ENCODE data around the gene ABL1.

ABL1 gene

GRCh38 chr9:130920233-130920632 is 85.2 kb downstream of the ABL1 start:
- no peak for DNase-seq (ENCODE audit: low read depth)
- no peak overlapping the region for H3K4me3 ChIP-seq (replicated peaks; ENCODE audit: low read depth, low read length)
- TF ChIP-seq, protein P1, sequence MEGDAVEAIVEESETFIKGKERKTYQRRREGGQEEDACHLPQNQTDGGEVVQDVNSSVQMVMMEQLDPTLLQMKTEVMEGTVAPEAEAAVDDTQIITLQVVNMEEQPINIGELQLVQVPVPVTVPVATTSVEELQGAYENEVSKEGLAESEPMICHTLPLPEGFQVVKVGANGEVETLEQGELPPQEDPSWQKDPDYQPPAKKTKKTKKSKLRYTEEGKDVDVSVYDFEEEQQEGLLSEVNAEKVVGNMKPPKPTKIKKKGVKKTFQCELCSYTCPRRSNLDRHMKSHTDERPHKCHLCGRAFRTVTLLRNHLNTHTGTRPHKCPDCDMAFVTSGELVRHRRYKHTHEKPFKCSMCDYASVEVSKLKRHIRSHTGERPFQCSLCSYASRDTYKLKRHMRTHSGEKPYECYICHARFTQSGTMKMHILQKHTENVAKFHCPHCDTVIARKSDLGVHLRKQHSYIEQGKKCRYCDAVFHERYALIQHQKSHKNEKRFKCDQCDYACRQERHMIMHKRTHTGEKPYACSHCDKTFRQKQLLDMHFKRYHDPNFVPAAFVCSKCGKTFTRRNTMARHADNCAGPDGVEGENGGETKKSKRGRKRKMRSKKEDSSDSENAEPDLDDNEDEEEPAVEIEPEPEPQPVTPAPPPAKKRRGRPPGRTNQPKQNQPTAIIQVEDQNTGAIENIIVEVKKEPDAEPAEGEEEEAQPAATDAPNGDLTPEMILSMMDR (IDR thresholded peaks at IDR 0.05; ENCODE audit: low read length, missing control alignments) = no peak

DNA sequence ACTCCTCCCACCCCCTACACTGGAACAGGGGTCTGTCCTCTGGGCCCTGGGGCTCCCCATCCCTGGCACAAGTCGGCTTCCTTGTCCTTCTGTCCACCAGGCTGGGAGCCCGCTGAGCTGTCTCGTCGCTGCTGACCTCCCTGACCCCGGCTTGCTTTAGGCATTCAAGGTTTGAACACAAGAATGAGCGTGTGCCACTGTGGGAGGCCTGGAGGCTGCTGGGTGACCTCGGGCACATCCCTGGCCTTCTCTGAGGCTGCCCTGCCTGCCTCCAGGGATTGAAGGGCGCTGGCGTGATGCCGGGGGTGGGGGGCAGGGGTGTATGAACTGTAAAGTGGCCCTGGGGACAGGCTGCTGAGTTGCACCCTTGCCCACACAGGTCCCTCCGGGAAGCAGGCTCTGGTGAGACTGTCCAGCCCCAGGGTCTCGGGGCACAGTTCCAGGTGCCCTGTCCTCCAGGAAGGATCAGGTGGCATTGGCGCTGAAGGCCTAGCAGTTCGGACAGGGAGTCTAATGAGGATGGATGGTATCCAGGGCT is 85.8 kb downstream of the ABL1 start:
- DNase-seq (ENCODE audit: low read depth) = no peak
- no peak overlapping the region for H3K4me3 ChIP-seq (replicated peaks; ENCODE audit: low read depth, low read length)
- TF ChIP-seq, protein P1 (IDR thresholded peaks at IDR 0.05; ENCODE audit: low read length, missing control alignments) = no peak

DNA sequence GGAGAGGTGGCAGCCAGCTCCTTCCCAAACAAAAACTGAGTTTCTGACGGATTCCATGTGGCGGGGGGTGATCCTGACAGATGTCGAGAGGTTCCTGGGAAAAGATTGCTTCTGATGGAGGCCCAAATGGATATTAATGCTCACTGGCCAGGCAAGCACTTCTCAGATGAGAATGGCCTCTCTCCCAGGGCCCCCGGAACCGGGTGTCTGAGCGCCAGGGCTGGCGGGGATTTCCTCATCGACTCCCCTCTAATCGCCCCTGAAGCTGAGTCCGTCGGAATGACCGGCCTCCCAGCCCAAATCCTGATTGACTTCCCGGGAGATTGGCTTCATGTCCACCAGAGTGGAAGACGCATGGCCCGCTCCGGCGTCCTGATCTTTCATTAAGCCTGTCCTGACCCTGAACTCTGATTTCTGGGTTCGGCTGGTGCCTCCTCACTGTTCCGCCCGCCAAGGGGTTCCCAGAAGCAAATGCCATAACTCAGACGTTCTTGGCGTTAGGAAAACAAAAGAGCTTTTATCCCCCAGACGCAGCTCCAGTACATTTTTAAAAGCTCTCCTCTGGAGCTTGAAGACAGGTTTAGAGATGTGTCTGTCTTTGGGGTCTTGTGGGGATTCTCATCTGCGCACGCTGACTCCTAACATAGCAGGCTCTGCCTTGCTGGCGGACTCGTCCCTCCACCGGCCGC is 86.4 kb downstream of the ABL1 start:
- TF ChIP-seq, protein P1 (IDR thresholded peaks at IDR 0.05; ENCODE audit: low read length, missing control alignments) = no peak
- no peak for DNase-seq (ENCODE audit: low read depth)
- H3K4me3 ChIP-seq (replicated peaks; ENCODE audit: low read depth, low read length) = no peak overlapping the region

- no peak overlapping the region for H3K4me3 ChIP-seq (replicated peaks; ENCODE audit: low read depth, low read length)
- TF ChIP-seq, protein P1 (IDR thresholded peaks at IDR 0.05; ENCODE audit: low read length, missing control alignments) = no peak
Observed at GRCh38 chr9:130921989-130922892, 87.2 kb downstream of the ABL1 start.

GRCh38 chr9:130922893-130923610 is 88.0 kb downstream of the ABL1 start:
- no peak overlapping the region for H3K4me3 ChIP-seq (replicated peaks; ENCODE audit: low read depth, low read length)
- TF ChIP-seq, protein P1 (IDR thresholded peaks at IDR 0.05; ENCODE audit: low read length, missing control alignments) = no peak
- no peak for DNase-seq (ENCODE audit: low read depth)

More at GRCh38 chr9:130921989-130922892, 87.2 kb downstream of the ABL1 start:
- DNase-seq (ENCODE audit: low read depth) = no peak

- TF ChIP-seq, protein P1 (IDR thresholded peaks at IDR 0.05; ENCODE audit: low read length, missing control alignments) = no peak
- no peak for DNase-seq (ENCODE audit: low read depth)
- H3K4me3 ChIP-seq (replicated peaks; ENCODE audit: low read depth, low read length) = no peak overlapping the region
Observed at GRCh38 chr9:130923611-130924447, 88.8 kb downstream of the ABL1 start.

Data from fibroblast of pulmonary artery (primary cell).